CD4-positive, alpha-beta T cell treated with Interleukin-4 for 4 hours (primary cell): ENCODE results near the gene IFNL2.

ENCODE experiments used
- DNase-seq: peaks from one replicate; pipeline ENCODE4 v3.0.0-alpha.2; 2020

The IFNL2 gene

DNA sequence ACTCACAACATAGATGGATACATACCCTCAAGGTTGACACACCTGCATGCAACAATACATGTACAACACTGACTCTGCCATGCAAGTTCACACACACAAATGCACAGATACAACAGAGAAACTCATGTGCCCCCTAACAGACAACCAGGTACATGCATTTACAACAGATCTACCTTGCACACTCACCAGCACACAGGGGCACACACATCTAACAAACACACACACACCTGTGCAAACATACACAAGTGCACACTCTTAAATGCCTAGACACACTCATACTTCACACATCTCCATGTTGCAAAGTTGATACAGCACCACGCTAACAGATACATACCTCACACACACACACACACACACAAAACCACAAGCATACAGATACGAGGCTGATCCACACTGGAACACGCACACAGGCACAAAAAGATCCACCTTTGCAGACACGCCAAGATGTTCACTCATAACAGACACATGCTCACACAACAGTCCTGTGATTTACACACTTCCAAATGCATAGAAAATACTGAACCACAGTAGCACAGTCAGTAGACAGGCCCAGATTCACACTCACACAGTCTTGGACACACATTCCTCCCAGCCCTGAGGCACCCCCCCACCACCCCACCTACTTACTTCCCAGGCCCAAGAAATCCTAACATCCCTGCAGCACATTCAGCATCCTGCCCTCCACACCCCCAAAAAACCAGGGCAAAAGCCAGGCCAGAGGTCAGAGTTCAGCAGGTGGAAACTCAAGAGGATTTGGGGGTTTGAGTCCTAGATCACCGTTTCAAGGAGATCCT is 51.1 kb downstream of the IFNL2 start:
- DNase-seq = no peak
